Panc1 (cell line): ENCODE data around the gene C22orf39. TPM values are rescaled to one million over a fixed set of nuclear protein-coding genes. Genes with fewer than 3 reads are reported as not detected.

Source experiments
- ATAC-seq: fragments of 200-7000 bp; cut with Tn5 transposase; 2 replicates; pipeline ENCODE4 v1.9.1; 2020; ENCODE audit warnings: mild to moderate bottlenecking, moderate library complexity
- BruUV-seq: library from RNA; stranded (reverse); fragments of 400-500 nt; replicated peaks from 2 replicates; lab custom pipeline; 2021; lab: Mats Ljungman, UMichigan
- CTCF ChIA-PET: fragments of 300-600 bp; sonication (Branson Sonifier 250); formaldehyde crosslinking; loops from one replicate; lab custom pipeline; 2022; ENCODE audit warnings: antibody characterized with exemption; lab: Charles Lee
- POLR2A ChIA-PET: fragments of 300-600 bp; sonication (Branson Sonifier 250); formaldehyde crosslinking; loops from one replicate; lab custom pipeline; 2022; ENCODE audit warnings: antibody characterized with exemption; lab: Charles Lee
- DNase-seq: peaks from one replicate; pipeline ENCODE4 v3.0.0-alpha.2; 2010; ENCODE audit warnings: low read depth, low spot score
- H3K27ac ChIP-seq: 2 replicates; pipeline ENCODE4 v1.5.1; 2011; ENCODE audit warnings: mild to moderate bottlenecking, low read length, inconsistent platforms
- H3K27me3 ChIP-seq: fragments of 200-500 bp; sonication (Bioruptor generic); 2 replicates; pipeline ENCODE4 v1.6.0; 2014; ENCODE audit warnings: low read length, inconsistent platforms; ENCODE audit not compliant: control insufficient read depth, insufficient read depth
- H3K36me3 ChIP-seq: fragments of 200-500 bp; sonication (Bioruptor generic); 2 replicates; pipeline ENCODE4 v1.5.1; 2014; ENCODE audit warnings: inconsistent platforms, mild to moderate bottlenecking, low read length, moderate library complexity; ENCODE audit not compliant: control insufficient read depth, insufficient read depth
- H3K4me1 ChIP-seq: 2 replicates; pipeline ENCODE4 v1.5.1; 2011; ENCODE audit warnings: inconsistent platforms, mild to moderate bottlenecking, low read length, moderate library complexity; ENCODE audit not compliant: control insufficient read depth, insufficient read depth
- H3K4me3 ChIP-seq, 2 experiments: 2 replicates each; pipeline ENCODE4 v1.5.1; 2011 to 2012; ENCODE audit warnings: low read depth in 2 of 2, low read length in 2 of 2, mild to moderate bottlenecking in 2 of 2, inconsistent platforms in 1 of 2, moderate library complexity in 1 of 2
- H3K9me3 ChIP-seq: fragments of 200-500 bp; sonication (Bioruptor generic); 2 replicates; pipeline ENCODE4 v1.5.1; 2014; ENCODE audit warnings: low read depth, mild to moderate bottlenecking, inconsistent platforms, low read length, moderate library complexity; ENCODE audit not compliant: control insufficient read depth, insufficient read depth
- CTCF ChIP-seq: fragments of 450-650 bp; IDR thresholded peaks from 2 replicates; pipeline ENCODE4 v1.5.1; 2017; ENCODE audit warnings: mild to moderate bottlenecking
- POLR2AphosphoS5 ChIP-seq: IDR thresholded peaks from 2 replicates; pipeline ENCODE4 v1.6.1; 2012; ENCODE audit warnings: mild to moderate bottlenecking, low read depth, low read length, moderate library complexity
- REST ChIP-seq, 2 experiments: IDR thresholded peaks; 2 replicates each; pipeline ENCODE4 v1.6.1; 2011 to 2012; ENCODE audit warnings: low read depth in 2 of 2, control low read depth in 1 of 2, low read length in 1 of 2, mild to moderate bottlenecking in 1 of 2, moderate library complexity in 1 of 2; ENCODE audit not compliant: insufficient read depth in 1 of 2
- SIN3A ChIP-seq: IDR thresholded peaks from 2 replicates; pipeline ENCODE4 v1.6.1; 2012; ENCODE audit warnings: low read depth, mild to moderate bottlenecking, low read length, moderate library complexity, borderline replicate concordance; ENCODE audit not compliant: insufficient read depth
- TCF7L2 ChIP-seq: IDR thresholded peaks from 2 replicates; pipeline ENCODE4 v1.6.1; 2011; ENCODE audit warnings: mild to moderate bottlenecking, low read depth, low read length, inconsistent platforms
- in situ Hi-C: cut with HindIII; loops from 2 replicates; pipeline ENCODE4 v1.10.0; 2016; ENCODE audit warnings: low sequenced_read_pairs, low pct_unique_long_range_greater_than_20kb
- intact Hi-C: fragments of 100-400 bp; cut with micrococcal nuclease; formaldehyde crosslinking; loops from one replicate; pipeline ENCODE4 v1.10.0; 2022; ENCODE audit not compliant: unreplicated experiment
- total RNA-seq: library from RNA; stranded (reverse); gene quantifications from one replicate; pipeline ENCODE4 v1.2.1, GENCODE V29; 2021; ENCODE audit not compliant: unreplicated experiment

Gene C22orf39
- total RNA-seq, 1 experiment from 2014 or later = 20.5 TPM

- BruUV-seq = no TSS peak
- intact Hi-C loops = no loop called here
- Histone ChIP-seq H3K27me3 (no peaks in the 10 kb centered on the region), H3K4me3 (no peak overlapping the region), H3K36me3 (peaks cover 2% of the 10 kb centered on the region), H3K4me1 (no peaks in the 10 kb centered on the region), H3K27ac (no peak overlapping the region), H3K9me3 (no peaks in the 10 kb centered on the region)
- CTCF ChIA-PET = no interaction called here
- POLR2A ChIA-PET = no interaction called here
- TF ChIP-seq TCF7L2 = no peak
- no peak for TF ChIP-seq CTCF
- TF ChIP-seq POLR2AphosphoS5 = no peak
- no peak for TF ChIP-seq SIN3A
- no peak for TF ChIP-seq REST (IDR thresholded peaks at IDR 0.05; ENCODE audit: insufficient read depth in 1 of 2, low read depth in 2 of 2, low read length in 1 of 2)
- ATAC-seq = no peak
- in situ Hi-C loops = no loop called here
- no peak for DNase-seq
Measured at GRCh38 chr22:19492504-19493174, 45.1 kb upstream of the C22orf39 start.

GRCh38 chr22:19490628-19491230, 43.2 kb upstream of the C22orf39 start:
- Histone ChIP-seq H3K4me1 (no peaks in the 10 kb centered on the region), H3K4me3 (no peak overlapping the region), H3K9me3 (no peaks in the 10 kb centered on the region), H3K27me3 (no peaks in the 10 kb centered on the region), H3K27ac (no peak overlapping the region), H3K36me3 (peaks cover 2% of the 10 kb centered on the region)
- CTCF ChIA-PET = no interaction called here
- ATAC-seq (no peak), DNase-seq (no peak)
- POLR2A ChIA-PET = no interaction called here
- intact Hi-C loops (no loop called here), in situ Hi-C loops (no loop called here)
- no peak for TF ChIP-seq SIN3A
- no peak for TF ChIP-seq POLR2AphosphoS5
- no peak for TF ChIP-seq CTCF
- no peak for TF ChIP-seq TCF7L2
- no peak for TF ChIP-seq REST (IDR thresholded peaks at IDR 0.05; ENCODE audit: insufficient read depth in 1 of 2, low read depth in 2 of 2, low read length in 1 of 2)
- BruUV-seq = no TSS peak
